GM12891 (cell line): ENCODE data around the gene ATXN7L1.

ENCODE experiments used
- PAX5 ChIP-seq: IDR thresholded peaks from 2 replicates; pipeline ENCODE4 v1.6.1; 2011; ENCODE audit warnings: low read length, moderate library complexity, mild to moderate bottlenecking; ENCODE audit not compliant: insufficient read depth, severe bottlenecking
- POLR2A ChIP-seq: IDR thresholded peaks from 2 replicates; pipeline ENCODE4 v1.6.1; 2011; ENCODE audit warnings: low read depth, low read length, control low read depth

DNA sequence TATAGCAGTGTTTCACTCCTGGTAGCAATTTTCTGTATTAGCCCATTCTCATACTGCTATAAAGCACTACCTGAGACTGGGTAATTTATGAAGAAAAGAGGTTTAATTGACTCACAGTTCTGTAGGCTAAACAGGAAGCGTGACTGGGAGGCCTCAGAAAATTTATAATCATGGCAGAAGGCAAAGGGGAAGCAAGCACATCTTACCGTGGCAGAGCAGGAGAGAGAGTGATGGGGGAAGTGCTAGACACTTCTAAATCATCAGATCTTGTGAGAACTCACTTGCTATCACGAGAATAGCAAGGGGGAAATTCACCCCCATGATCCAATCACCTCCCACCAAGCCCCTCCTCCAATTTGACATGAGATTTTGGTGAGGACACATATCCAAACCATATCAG lies 163.5 kb downstream of the ATXN7L1 start:
- TF ChIP-seq PAX5: no peak
- TF ChIP-seq POLR2A: no peak
